Measurements from ENCODE around the gene COX14. TPM values are rescaled to one million over a fixed set of nuclear protein-coding genes. Genes with fewer than 3 reads are reported as not detected.

Gene COX14
- 28.9 and 37.8 TPM in 2 replicates for total RNA-seq

DNA sequence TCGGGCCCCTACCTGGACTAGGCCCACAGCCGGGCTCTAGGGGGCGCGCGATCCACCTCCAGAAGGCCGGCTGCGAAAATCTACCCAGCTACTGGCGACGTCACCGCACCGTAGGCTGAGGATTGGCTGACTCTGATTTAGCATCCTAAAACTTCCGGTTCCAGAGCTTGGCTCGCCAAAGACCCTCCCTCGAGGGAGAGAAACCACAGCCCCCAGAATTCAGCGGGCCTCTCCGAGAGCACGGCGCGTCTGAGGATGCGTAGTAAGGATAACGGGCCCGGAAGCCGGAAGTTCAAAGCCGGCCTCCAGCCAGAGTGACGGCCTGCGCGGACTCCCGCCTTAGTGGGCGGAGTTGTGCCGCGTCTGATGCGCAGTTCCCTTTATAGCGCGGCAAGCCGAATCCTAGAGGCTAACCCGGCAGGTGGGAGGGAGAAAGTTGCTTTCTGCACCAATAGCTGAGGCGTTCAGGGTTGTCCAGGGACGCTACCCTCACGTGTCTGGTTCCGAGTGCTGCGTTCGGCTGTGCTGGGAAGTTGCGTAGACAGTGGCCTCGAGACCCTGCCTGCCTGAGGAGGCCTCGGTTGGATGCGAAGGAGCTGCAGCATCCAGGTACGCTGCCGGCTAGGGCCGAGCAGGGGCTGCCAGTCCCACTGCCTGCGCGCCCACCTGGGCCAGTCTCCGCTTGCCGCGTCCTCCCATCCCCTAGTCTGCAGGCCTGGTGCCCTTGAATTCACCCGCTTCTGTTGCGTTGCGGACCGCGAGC, at the start of gene COX14:
Gene COX14, plus strand, starts transcription at position 544 of the 763 bp plus-strand sequence. CDS start 7,808 bp downstream, outside the sequence.

DNA sequence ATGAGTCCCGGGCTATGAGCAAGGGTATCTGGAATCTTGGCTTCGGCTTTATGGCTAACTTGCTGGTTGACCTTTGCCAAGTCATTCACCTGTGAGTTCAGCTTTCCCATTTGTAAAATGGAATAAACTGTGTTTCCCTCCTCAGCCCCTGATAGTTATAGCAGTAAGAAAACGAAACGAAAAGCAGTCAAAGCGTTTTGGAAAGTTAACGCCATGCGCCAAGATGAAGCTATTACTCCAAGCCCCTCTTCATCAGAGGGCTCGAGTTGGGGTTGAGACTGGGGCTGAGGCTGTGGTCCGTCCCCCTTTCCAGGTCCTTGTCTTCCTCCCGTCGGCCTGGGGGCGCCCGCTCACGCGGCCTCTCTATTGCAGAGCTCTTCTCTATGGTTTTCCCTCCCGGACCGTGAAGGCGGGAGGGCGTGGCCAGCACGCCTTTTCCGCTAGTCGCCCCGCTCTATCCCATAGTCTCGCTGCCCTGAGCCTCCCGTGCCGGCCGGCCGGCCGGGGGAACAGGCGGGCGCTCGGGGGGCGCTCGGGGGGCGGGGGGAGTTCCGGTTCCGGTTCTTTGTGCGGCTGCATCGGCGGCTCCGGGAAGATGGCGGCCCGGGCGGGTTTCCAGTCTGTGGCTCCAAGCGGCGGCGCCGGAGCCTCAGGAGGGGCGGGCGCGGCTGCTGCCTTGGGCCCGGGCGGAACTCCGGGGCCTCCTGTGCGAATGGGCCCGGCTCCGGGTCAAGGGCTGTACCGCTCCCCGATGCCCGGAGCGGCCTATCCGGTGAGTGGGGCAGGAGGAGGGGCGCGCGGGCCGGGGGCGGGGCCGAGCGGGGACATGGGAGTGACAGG, 27.0 kb upstream of the COX14 start, which contains the start of gene SMARCD1:
Gene SMARCD1, plus strand, starts transcription at position 568 of the 840 bp plus-strand sequence. Its CDS starts 28 bp downstream, at position 596.

DNA sequence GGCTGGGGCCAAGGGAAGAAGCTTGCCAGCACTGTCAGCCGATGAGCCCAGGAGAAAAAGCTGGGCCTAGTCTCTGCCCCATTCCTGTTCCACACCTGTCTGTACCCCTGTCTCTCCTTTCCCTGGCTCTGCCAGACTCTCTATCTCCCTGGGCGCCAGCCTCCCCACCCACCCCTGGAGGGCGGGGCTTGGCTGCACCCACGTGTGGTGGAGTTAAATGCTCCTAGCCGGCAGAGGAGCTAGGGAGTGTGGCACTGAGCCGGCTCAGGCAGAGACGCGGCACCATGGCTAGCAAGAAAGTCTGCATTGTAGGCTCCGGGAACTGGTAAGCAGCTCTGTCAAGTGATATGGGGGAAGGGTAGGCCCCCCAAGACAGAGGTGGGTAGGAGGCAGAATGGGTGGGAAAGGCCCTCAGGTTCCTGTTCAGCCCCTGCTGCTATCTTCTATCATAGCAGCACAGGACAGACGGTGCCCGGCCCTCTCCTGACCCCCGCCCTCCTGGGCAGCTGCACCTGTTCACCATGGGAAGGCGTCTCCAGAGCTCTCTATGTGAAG, 8.2 kb upstream of the COX14 start, which contains the start of gene GPD1:
Gene GPD1, plus strand, starts transcription at position 242 of the 555 bp plus-strand sequence. Its CDS starts 43 bp downstream, at position 285.

DNA sequence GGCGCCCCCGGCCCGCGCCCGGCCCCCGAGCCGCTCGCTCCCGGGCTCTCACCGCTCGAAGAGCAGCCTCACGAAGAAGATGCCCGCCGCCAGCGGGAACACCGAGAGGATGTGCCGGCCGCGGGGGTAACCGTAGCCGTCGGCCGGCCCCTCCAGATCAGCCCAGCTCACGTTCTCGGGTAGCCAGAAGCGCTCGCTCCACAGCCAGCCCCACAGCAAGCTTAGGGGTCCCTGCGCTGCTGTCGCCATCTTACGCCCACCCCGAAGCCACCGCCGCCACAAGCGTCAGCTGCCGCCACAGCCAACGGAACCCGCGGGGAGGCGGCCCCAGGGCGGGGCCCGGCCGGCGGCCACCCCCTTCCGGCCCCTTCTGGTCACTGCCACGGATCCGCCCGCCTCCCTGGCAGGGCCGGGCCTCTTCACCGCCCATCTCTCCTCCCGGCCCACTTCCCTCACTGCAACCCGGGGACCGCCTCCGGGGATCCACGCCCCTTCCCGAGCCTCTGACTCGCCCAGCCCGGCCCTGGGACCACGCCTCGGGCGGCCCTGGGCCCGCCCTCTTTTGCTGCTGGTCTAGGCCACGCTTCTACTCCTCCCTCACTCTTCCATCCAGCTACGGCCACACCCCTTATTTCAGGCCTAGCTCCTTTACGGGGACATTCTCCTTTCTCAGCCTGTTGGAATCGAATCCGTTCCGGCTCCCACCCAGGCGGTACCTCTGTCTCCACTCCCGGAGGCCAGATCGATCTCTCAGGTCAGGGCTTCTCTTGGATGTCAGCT, 55.2 kb downstream of the COX14 start, which contains the start of gene CERS5:
Gene CERS5, minus strand, starts transcription at position 321 of the 780 bp plus-strand sequence. Its CDS starts 72 bp downstream, at position 249.

Other genes starting within 250 kb of the COX14 start
- gene FAIM2, start 208.3 kb upstream of the COX14 start, total RNA-seq = 3.0 and 5.2 TPM in 2 replicates
- gene AQP2, start 161.5 kb upstream of the COX14 start, total RNA-seq = not detected in 2 replicates
- 0.13 TPM in 1 of 2 replicates, not detected in the other for gene AQP5, start 150.4 kb upstream of the COX14 start, total RNA-seq
- gene AQP6, start 139.3 kb upstream of the COX14 start, total RNA-seq = not detected in 2 replicates
- gene RACGAP1, start 86.7 kb upstream of the COX14 start, total RNA-seq = 55.5 and 71.2 TPM in 2 replicates
- gene ASIC1, start 54.6 kb upstream of the COX14 start, total RNA-seq = 3.6 and 3.7 TPM in 2 replicates
- 47.7 and 48.5 TPM in 2 replicates for gene SMARCD1, start 26.9 kb upstream of the COX14 start, total RNA-seq
- gene GPD1, start 8.2 kb upstream of the COX14 start, total RNA-seq = 0.11 and 0.13 TPM in 2 replicates
- gene CERS5, start 55.1 kb downstream of the COX14 start, total RNA-seq = 43.2 and 45.5 TPM in 2 replicates
- gene LIMA1, start 171.3 kb downstream of the COX14 start, total RNA-seq = 601 and 610 TPM in 2 replicates

Data from articular chondrocyte of knee joint (primary cell).